ENCODE results near the gene NT5M. TPM values are rescaled to one million over a fixed set of nuclear protein-coding genes. Genes with fewer than 3 reads are reported as not detected.

Gene NT5M
- total RNA-seq, 1 donor from 2014 or later: 2.3 TPM

GRCh38 chr17:17354560-17355349, 51.6 kb downstream of the NT5M start:
- peak; percentile 73 for DNase-seq (ENCODE audit: low spot score)

GRCh38 chr17:17355426-17355825, 52.3 kb downstream of the NT5M start:
- no peak for DNase-seq (ENCODE audit: low spot score)

GRCh38 chr17:17356149-17356930, 53.2 kb downstream of the NT5M start:
- peak; percentile 83 for DNase-seq (ENCODE audit: low spot score)

- no peak for DNase-seq (ENCODE audit: low spot score)
Measured at GRCh38 chr17:17356931-17357270, 53.7 kb downstream of the NT5M start.

GRCh38 chr17:17358060-17358751, 55.0 kb downstream of the NT5M start:
- DNase-seq (ENCODE audit: low spot score): no peak

- DNase-seq (ENCODE audit: low spot score): no peak
Measured at GRCh38 chr17:17358866-17359265, 55.7 kb downstream of the NT5M start.

GRCh38 chr17:17359271-17359670, 56.1 kb downstream of the NT5M start:
- no peak for DNase-seq (ENCODE audit: low spot score)

GRCh38 chr17:17360087-17360730, 57.0 kb downstream of the NT5M start:
- DNase-seq (ENCODE audit: low spot score): no peak

GRCh38 chr17:17361543-17361866, 58.3 kb downstream of the NT5M start:
- DNase-seq (ENCODE audit: low spot score): no peak

GRCh38 chr17:17361867-17362539, 58.8 kb downstream of the NT5M start:
- no peak for DNase-seq (ENCODE audit: low spot score)

GRCh38 chr17:17362540-17362930, 59.4 kb downstream of the NT5M start:
- no peak for DNase-seq (ENCODE audit: low spot score)

GRCh38 chr17:17363638-17364337, 60.6 kb downstream of the NT5M start:
- no peak for DNase-seq (ENCODE audit: low spot score)

- DNase-seq (ENCODE audit: low spot score): no peak
Measured at GRCh38 chr17:17364338-17364667, 61.1 kb downstream of the NT5M start.

- DNase-seq (ENCODE audit: low spot score): no peak
Measured at GRCh38 chr17:17365476-17366110, 62.4 kb downstream of the NT5M start.

- DNase-seq (ENCODE audit: low spot score): no peak
Measured at GRCh38 chr17:17366235-17366634, 63.1 kb downstream of the NT5M start.

GRCh38 chr17:17366941-17367875, 64.0 kb downstream of the NT5M start:
- no peak for DNase-seq (ENCODE audit: low spot score)

- no peak for DNase-seq (ENCODE audit: low spot score)
Measured at GRCh38 chr17:17367931-17368330, 64.8 kb downstream of the NT5M start.

- no peak for DNase-seq (ENCODE audit: low spot score)
Measured at GRCh38 chr17:17370711-17371110, 67.5 kb downstream of the NT5M start.

GRCh38 chr17:17372856-17373520, 69.8 kb downstream of the NT5M start:
- DNase-seq (ENCODE audit: low spot score): no peak

Measured in ureter (tissue), 1 donor.